A549 (cell line): ENCODE measurements around the gene SLC16A2. TPM values are rescaled to one million over a fixed set of nuclear protein-coding genes. Genes with fewer than 3 reads are reported as not detected.

ENCODE experiments used
- ATAC-seq, 2 experiments: fragments of 200-7000 bp in 1 of 2; fragments of >200 bp in 1 of 2; cut with Nextera tagmentation in 1 of 2; cut with Tn5 transposase in 1 of 2; 3 replicates each; pipeline versions ENCODE4 v1.8.0 to v1.9.1; 2018 to 2020; ENCODE audit warnings: mild to moderate bottlenecking in 1 of 2, moderate library complexity in 1 of 2
- CTCF ChIA-PET: fragments of 300-600 bp; sonication (Branson Sonifier 250); formaldehyde crosslinking; extraction: SDS; loops from one replicate; lab custom pipeline; 2021; ENCODE audit warnings: antibody characterized with exemption, inconsistent platforms; lab: Yijun Ruan, JAX
- POLR2A ChIA-PET: fragments of 350-600 bp; formaldehyde crosslinking; extraction: SDS; loops from one replicate; lab custom pipeline; 2021; ENCODE audit warnings: antibody characterized with exemption, inconsistent platforms; lab: Yijun Ruan, JAX
- DNase-seq, 2 experiments: peaks; one replicate each; pipeline versions ENCODE4 v3.0.0 to v3.0.0-alpha.2; 2011 to 2016; ENCODE audit warnings: low read depth in 1 of 2, low spot score in 1 of 2
- FAIRE-seq: peaks from 2 replicates; lab custom pipeline; 2011; peaks lifted over from hg19 to GRCh38; lab: Jason Lieb, UNC
- H3K27ac ChIP-seq, 2 experiments: fragments of >200 bp; sonication (Bioruptor Twin); formaldehyde crosslinking; 3 replicates each; pipeline ENCODE4 v1.5.1; 2016 to 2017
- H3K4me1 ChIP-seq: fragments of >200 bp; sonication (Bioruptor Twin); formaldehyde crosslinking; 3 replicates; pipeline ENCODE4 v1.6.1; 2016
- H3K4me2 ChIP-seq: fragments of >200 bp; sonication (Bioruptor Twin); formaldehyde crosslinking; 3 replicates; pipeline ENCODE4 v1.6.1; 2016
- H3K4me3 ChIP-seq: fragments of >200 bp; sonication (Bioruptor Twin); formaldehyde crosslinking; 3 replicates; pipeline ENCODE4 v1.5.1; 2016
- H3K9me3 ChIP-seq: fragments of >200 bp; sonication (Bioruptor Twin); formaldehyde crosslinking; 3 replicates; pipeline ENCODE4 v1.6.1; 2016
- CBX2 ChIP-seq: fragments of 200-600 bp; sonication (generic); IDR thresholded peaks from 2 replicates; pipeline ENCODE4 v1.6.1; 2016; ENCODE audit warnings: low read depth, mild to moderate bottlenecking, borderline replicate concordance
- EP300 ChIP-seq, 2 experiments: fragments of >200 bp; sonication (Bioruptor Twin); formaldehyde crosslinking; IDR thresholded peaks; 2 replicates in 1 of 2; 3 replicates in 1 of 2; pipeline ENCODE4 v1.6.1; 2016 to 2017
- FOSL2 ChIP-seq, 2 experiments: fragments of 450-650 bp in 1 of 2; fragments of >200 bp in 1 of 2; sonication (Bioruptor Twin) in 1 of 2; formaldehyde crosslinking; IDR thresholded peaks; 2 replicates each; pipeline versions ENCODE4 v1.5.0 to v1.6.1; 2016 to 2020; ENCODE audit warnings: mild to moderate bottlenecking in 1 of 2, moderate library complexity in 1 of 2
- FOXS1 ChIP-seq: fragments of 250-450 bp; sonication (Bioruptor Pico); IDR thresholded peaks from 2 replicates; pipeline ENCODE4 v1.5.0; 2020; ENCODE audit warnings: mild to moderate bottlenecking, moderate library complexity
- HDAC2 ChIP-seq: fragments of 200-600 bp; sonication (generic); IDR thresholded peaks from 2 replicates; pipeline ENCODE4 v1.6.1; 2016
- HOXA7 ChIP-seq: fragments of 250-450 bp; sonication (Bioruptor Pico); IDR thresholded peaks from 2 replicates; pipeline ENCODE4 v1.5.0; 2020; ENCODE audit warnings: mild to moderate bottlenecking, moderate library complexity
- JUN ChIP-seq, 2 experiments: fragments of >200 bp; sonication (Bioruptor Twin); formaldehyde crosslinking; IDR thresholded peaks; 2 replicates in 1 of 2; 3 replicates in 1 of 2; pipeline ENCODE4 v1.6.1; 2016 to 2017
- JUNB ChIP-seq: fragments of >200 bp; sonication (Bioruptor Twin); formaldehyde crosslinking; IDR thresholded peaks from 2 replicates; pipeline ENCODE4 v1.6.1; 2016
- KDM5A ChIP-seq: fragments of 200-600 bp; sonication (generic); IDR thresholded peaks from 2 replicates; pipeline ENCODE4 v1.6.1; 2016; ENCODE audit warnings: antibody characterized with exemption, mild to moderate bottlenecking
- MYC ChIP-seq: IDR thresholded peaks from 2 replicates; pipeline ENCODE4 v1.6.1; 2012; ENCODE audit warnings: mild to moderate bottlenecking, inconsistent platforms, low read length, improper control_type of control experiment, borderline replicate concordance
- POLR2A ChIP-seq: IDR thresholded peaks from 2 replicates; pipeline ENCODE4 v1.6.1; 2012; ENCODE audit warnings: mild to moderate bottlenecking, low read length
- RNF2 ChIP-seq: fragments of 200-600 bp; sonication (generic); IDR thresholded peaks from 2 replicates; pipeline ENCODE4 v1.6.1; 2016; ENCODE audit warnings: low read depth, mild to moderate bottlenecking, antibody characterized with exemption, moderate library complexity, borderline replicate concordance
- SREBF2 ChIP-seq: fragments of 450-650 bp; IDR thresholded peaks from 2 replicates; pipeline ENCODE4 v1.6.1; 2014; ENCODE audit warnings: mild to moderate bottlenecking, moderate library complexity
- TFCP2L1 ChIP-seq: fragments of 250-450 bp; sonication (Bioruptor Pico); IDR thresholded peaks from 2 replicates; pipeline ENCODE4 v1.5.0; 2021; ENCODE audit warnings: mild to moderate bottlenecking
- ZFP36 ChIP-seq: fragments of 450-650 bp; IDR thresholded peaks from 2 replicates; pipeline ENCODE4 v1.6.1; 2014; ENCODE audit warnings: borderline replicate concordance; ENCODE audit not compliant: partially characterized antibody
- WGBS: methylation state at CpG from one replicate; pipeline ENCODE4 v1.1.6; 2017; ENCODE audit errors: missing lambda C conversion rate; 5-methylcytosine and 5-hydroxymethylcytosine counted together
- polyA plus RNA-seq, 4 experiments: library from polyadenylated mRNA; depleted of rRNA in 3 of 4; stranded (reverse); fragments of >200 nt; fragmentation: RNase III in 1 of 4; extraction: RNeasy Plus Mini Kit Qiagen cat#74134 plus additional on column Dnase treatment in 1 of 4; gene quantifications; 2 replicates in 3 of 4; 3 replicates in 1 of 4; pipeline ENCODE4 v1.2.3, GENCODE V29; 2011 to 2017
- TF ChIP-seq, protein P1 (sequence below): fragments of >200 bp; sonication (Bioruptor Twin); formaldehyde crosslinking; IDR thresholded peaks from 2 replicates; pipeline ENCODE4 v1.6.1; 2016
- TF ChIP-seq, protein P2 (sequence below): fragments of >200 bp; sonication (Bioruptor Twin); formaldehyde crosslinking; IDR thresholded peaks from 3 replicates; pipeline ENCODE4 v1.5.1; 2016
- TF ChIP-seq, protein P3 (sequence below): fragments of >200 bp; sonication (Bioruptor Twin); formaldehyde crosslinking; IDR thresholded peaks from 3 replicates; pipeline ENCODE4 v1.6.1; 2016
- TF ChIP-seq, protein P4 (sequence below): fragments of 200-600 bp; sonication (generic); IDR thresholded peaks from 2 replicates; pipeline ENCODE4 v1.6.1; 2016; ENCODE audit warnings: antibody characterized with exemption, mild to moderate bottlenecking, moderate library complexity

SLC16A2 gene
- polyA plus RNA-seq, 2 of the 4 experiments (the other 2 are of a cell fraction) = 9.7 to 19.2 TPM

DNA sequence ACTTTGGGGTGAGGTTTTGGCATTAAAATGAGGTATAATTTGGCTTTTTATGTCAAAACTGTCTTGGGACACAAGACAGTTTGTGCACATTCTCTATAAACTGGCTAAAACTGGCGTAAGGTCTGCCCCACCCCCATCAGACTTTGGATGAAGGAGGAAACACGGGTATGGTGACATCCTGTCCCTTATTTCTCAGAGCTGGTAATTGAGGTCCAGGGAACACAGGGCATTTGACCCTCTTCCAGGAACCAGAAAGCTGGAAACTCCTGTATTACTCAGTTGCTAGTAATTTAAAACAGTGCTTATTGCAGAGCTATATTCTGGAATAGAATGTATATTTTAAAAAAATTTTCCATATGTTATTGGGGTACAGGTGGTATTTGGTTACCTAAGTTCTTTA is 78.8 kb downstream of the SLC16A2 start:
- ChIA-PET POLR2A (no interaction called here), CTCF (no interaction called here)
- ATAC-seq = no peak
- H3K27ac ChIP-seq = no peak overlapping the region
- TF ChIP-seq, protein P1, sequence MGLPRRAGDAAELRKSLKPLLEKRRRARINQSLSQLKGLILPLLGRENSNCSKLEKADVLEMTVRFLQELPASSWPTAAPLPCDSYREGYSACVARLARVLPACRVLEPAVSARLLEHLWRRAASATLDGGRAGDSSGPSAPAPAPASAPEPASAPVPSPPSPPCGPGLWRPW = no peak
- H3K4me2 ChIP-seq = no peak overlapping the region
- FAIRE-seq = no peak
- H3K4me3 ChIP-seq = no peak overlapping the region
- no peak for DNase-seq
- WGBS = 47% methylated on average over 2 of the region's 2 CpGs
- H3K9me3 ChIP-seq = no peaks in the 10 kb centered on the region
- H3K4me1 ChIP-seq = no peaks in the 10 kb centered on the region

DNA sequence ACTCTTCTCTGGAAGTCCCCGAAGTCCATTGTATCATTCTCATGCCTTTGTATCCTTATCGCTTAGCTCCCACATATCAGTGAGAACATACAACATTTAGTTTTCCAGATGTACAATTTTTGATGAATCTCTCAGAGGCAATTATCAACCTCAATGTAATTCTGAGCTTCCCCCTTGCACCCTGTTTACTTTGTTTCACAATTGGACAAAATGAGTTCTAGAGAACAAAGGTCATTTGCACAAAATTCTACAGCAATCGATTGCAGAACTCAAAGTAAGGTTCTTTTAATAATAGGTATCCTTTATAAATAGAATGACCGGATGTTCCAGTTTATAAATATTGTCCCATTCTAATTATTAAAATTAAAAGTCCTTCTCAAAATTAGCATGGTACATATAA is 79.3 kb downstream of the SLC16A2 start:
- CTCF ChIA-PET = no interaction called here

DNA sequence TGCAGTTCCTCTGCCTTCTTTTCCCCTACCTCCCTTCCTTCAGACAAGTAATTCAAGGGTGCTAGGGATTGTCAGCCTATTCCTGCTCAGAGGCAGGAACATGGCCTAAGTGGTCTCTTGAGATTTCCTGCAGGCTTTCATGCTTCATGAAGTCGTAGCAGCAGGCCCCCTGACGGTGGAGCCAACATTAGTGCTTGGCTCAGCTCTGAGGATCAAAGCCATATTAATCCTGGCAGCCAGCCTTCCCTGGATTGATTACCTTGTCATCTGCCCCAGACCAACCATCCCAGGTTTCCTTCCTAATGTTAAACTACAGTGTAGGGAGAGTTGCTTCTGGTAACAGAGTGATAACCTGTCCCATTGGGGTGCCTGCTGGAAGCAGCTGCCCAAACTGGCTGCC is 84.1 kb downstream of the SLC16A2 start:
- Histone ChIP-seq H3K4me2 (no peak overlapping the region), H3K9me3 (no peaks in the 10 kb centered on the region), H3K4me3 (no peak overlapping the region), H3K4me1 (no peaks in the 10 kb centered on the region), H3K27ac (no peak overlapping the region)
- no peak for DNase-seq
- WGBS = 70% methylated on average over 2 of the region's 2 CpGs
- no peak for FAIRE-seq
- no peak for TF ChIP-seq FOXS1 (CRISPR knock-in tag)
- no peak for TF ChIP-seq MYC
- no peak for TF ChIP-seq ZFP36
- no peak for TF ChIP-seq EP300 (IDR thresholded peaks at IDR 0.05)
- TF ChIP-seq, protein P2, sequence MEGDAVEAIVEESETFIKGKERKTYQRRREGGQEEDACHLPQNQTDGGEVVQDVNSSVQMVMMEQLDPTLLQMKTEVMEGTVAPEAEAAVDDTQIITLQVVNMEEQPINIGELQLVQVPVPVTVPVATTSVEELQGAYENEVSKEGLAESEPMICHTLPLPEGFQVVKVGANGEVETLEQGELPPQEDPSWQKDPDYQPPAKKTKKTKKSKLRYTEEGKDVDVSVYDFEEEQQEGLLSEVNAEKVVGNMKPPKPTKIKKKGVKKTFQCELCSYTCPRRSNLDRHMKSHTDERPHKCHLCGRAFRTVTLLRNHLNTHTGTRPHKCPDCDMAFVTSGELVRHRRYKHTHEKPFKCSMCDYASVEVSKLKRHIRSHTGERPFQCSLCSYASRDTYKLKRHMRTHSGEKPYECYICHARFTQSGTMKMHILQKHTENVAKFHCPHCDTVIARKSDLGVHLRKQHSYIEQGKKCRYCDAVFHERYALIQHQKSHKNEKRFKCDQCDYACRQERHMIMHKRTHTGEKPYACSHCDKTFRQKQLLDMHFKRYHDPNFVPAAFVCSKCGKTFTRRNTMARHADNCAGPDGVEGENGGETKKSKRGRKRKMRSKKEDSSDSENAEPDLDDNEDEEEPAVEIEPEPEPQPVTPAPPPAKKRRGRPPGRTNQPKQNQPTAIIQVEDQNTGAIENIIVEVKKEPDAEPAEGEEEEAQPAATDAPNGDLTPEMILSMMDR = no peak
- TF ChIP-seq JUNB = no peak
- TF ChIP-seq CBX2 = no peak
- no peak for TF ChIP-seq FOSL2 (IDR thresholded peaks at IDR 0.05)
- no peak for TF ChIP-seq FOSL2 (CRISPR knock-in tag; IDR thresholded peaks at IDR 0.05)
- ChIA-PET CTCF (no interaction called here), POLR2A (no interaction called here)
- ATAC-seq = no peak

More for the DNA sequence above, 79.3 kb downstream of the SLC16A2 start:
- POLR2A ChIA-PET = no interaction called here
- Histone ChIP-seq H3K27ac (no peak overlapping the region), H3K4me1 (no peaks in the 10 kb centered on the region), H3K9me3 (no peaks in the 10 kb centered on the region), H3K4me3 (no peak overlapping the region), H3K4me2 (no peak overlapping the region)
- FAIRE-seq (no peak), DNase-seq (no peak), ATAC-seq (no peak)
- 78% methylated on average over 4 of the region's 4 CpGs for WGBS
- TF ChIP-seq SREBF2 (no peak), HOXA7 (CRISPR knock-in tag) (no peak), JUN (IDR thresholded peaks at IDR 0.05) (no peak), TFCP2L1 (CRISPR knock-in tag) (no peak), EP300 (IDR thresholded peaks at IDR 0.05) (no peak), MYC (no peak), RNF2 (no peak), HDAC2 (no peak), JUNB (no peak), POLR2A (no peak), KDM5A (no peak)
- TF ChIP-seq, protein P3, sequence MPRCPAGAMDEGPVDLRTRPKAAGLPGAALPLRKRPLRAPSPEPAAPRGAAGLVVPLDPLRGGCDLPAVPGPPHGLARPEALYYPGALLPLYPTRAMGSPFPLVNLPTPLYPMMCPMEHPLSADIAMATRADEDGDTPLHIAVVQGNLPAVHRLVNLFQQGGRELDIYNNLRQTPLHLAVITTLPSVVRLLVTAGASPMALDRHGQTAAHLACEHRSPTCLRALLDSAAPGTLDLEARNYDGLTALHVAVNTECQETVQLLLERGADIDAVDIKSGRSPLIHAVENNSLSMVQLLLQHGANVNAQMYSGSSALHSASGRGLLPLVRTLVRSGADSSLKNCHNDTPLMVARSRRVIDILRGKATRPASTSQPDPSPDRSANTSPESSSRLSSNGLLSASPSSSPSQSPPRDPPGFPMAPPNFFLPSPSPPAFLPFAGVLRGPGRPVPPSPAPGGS = no peak
- TF ChIP-seq, protein P4, sequence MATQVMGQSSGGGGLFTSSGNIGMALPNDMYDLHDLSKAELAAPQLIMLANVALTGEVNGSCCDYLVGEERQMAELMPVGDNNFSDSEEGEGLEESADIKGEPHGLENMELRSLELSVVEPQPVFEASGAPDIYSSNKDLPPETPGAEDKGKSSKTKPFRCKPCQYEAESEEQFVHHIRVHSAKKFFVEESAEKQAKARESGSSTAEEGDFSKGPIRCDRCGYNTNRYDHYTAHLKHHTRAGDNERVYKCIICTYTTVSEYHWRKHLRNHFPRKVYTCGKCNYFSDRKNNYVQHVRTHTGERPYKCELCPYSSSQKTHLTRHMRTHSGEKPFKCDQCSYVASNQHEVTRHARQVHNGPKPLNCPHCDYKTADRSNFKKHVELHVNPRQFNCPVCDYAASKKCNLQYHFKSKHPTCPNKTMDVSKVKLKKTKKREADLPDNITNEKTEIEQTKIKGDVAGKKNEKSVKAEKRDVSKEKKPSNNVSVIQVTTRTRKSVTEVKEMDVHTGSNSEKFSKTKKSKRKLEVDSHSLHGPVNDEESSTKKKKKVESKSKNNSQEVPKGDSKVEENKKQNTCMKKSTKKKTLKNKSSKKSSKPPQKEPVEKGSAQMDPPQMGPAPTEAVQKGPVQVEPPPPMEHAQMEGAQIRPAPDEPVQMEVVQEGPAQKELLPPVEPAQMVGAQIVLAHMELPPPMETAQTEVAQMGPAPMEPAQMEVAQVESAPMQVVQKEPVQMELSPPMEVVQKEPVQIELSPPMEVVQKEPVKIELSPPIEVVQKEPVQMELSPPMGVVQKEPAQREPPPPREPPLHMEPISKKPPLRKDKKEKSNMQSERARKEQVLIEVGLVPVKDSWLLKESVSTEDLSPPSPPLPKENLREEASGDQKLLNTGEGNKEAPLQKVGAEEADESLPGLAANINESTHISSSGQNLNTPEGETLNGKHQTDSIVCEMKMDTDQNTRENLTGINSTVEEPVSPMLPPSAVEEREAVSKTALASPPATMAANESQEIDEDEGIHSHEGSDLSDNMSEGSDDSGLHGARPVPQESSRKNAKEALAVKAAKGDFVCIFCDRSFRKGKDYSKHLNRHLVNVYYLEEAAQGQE = no peak
- TF ChIP-seq, protein P1 = no peak
